HG02884 (cell line): ENCODE measurements around the gene DPF3.

Experiments
- ATAC-seq: cut with Tn5 transposase; IDR thresholded peaks from one replicate; pipeline ENCODE4 v1.9.1; 2021; ENCODE audit warnings: mild to moderate bottlenecking, moderate library complexity; ENCODE audit not compliant: unreplicated experiment

DPF3 gene

GRCh38 chr14:72722201-72722785 is 171.6 kb downstream of the DPF3 start:
- no peak for ATAC-seq

DNA sequence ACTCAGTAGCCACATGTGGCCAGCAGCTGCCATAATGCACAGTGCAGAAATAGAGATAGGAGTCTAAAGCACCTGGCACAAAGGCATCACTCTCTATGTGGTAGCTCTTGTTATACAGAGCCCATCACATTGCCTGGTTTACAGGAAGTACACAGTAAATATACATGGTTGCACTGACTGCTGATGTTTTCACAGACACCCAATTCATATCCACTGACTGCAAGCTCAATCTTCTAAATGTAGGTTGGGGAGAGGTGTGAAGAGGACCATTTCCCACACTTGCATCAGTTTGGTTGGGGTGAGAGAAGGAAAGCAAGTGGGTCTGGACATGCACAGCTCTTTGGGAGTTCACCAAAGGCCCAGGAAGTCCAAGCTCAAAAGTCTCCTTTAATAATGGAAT is 172.8 kb downstream of the DPF3 start:
- no peak for ATAC-seq

- ATAC-seq = no peak
Measured at GRCh38 chr14:72717220-72717619, 176.7 kb downstream of the DPF3 start.

- ATAC-seq = no peak
Measured at GRCh38 chr14:72716476-72716875, 177.4 kb downstream of the DPF3 start.

DNA sequence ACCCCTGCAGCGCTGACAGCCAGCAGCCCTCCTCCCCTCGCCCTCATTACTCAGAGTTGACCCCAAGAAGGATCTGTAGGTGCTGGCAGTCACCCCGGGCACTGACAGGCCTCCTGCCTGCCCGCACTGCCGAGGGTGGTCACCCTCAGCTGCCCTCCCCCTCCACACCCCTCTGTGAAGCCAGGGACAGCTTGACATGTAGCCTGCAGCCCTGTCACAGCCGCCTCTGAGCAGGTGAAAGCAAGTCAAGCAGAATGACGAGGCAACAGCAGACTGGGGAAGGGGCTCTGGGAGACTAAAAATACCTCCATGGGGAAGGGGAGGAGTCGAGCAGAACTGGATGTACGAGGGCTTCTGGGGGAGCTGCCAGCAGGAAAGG is 178.1 kb downstream of the DPF3 start:
- ATAC-seq = no peak

DNA sequence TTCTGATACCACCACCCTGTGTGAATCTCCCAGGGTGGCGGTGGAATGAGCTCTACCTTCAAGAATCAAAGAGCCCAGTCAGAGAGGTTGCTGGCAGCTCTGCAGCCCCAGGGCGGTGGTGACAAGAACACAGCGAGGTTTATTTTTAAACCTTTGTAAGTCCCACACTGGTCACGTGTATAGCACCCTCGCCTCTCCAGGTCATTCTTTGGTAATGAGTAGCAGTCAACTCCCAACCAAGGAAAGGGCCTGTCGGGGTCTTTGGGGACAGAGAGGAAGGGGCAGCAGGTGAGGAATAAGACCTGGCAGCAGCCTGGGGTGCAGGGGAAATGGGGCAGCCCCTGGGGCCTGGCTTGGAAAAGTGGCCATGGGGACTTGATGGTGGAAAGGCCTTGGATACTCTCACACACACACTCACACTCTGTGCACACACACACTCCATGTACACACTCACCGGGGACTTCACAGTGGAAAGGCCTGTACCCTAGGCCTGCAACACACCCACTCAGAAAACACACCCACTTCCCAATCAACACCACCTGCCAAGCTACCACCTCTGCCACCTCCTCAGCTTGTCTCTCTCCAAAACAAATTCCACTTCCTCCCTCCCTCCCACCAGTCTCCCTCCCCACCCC is 178.6 kb downstream of the DPF3 start:
- no peak for ATAC-seq

- no peak for ATAC-seq
Measured at GRCh38 chr14:72714871-72715214, 179.1 kb downstream of the DPF3 start.

- no peak for ATAC-seq
Measured at GRCh38 chr14:72714094-72714493, 179.8 kb downstream of the DPF3 start.

GRCh38 chr14:72711936-72712335 is 182.0 kb downstream of the DPF3 start:
- ATAC-seq = no peak

- no peak for ATAC-seq
Measured at GRCh38 chr14:72709916-72710611, 183.8 kb downstream of the DPF3 start.

DNA sequence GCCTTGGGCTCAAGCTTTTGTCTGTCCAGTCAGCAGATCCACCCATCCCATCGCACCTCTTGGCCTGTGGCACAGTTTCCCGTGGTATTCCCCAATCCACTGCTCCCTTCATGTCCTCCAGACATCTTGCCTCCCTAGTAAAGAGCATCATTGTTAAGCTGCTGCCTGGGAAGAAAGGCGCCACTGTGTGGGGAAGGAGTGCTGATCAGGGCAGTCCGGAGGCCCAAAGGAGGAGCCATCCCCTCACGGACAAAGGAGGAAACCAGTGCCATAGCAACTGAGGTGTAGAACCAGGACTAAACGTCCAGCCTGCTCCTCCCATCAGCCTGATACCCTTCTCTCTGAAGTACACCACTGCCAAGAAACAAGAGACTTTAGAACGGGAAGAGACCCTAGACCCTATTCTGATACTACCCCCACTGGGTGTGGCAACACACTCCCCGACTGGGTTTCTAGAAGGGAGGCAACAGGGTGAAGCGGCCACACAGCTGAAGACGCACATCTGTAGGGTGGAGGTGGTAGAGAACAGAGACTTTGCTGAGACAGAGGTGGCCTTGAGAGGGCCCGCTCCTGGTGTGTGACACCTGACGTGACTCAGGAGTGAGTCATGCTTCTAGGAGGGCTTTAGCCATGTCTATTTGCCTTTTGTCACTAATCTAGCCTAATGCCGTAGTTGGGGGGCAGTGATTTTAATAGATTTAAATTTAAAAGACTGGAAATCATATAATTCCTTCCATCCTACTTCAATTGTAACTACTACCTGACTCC is 185.0 kb downstream of the DPF3 start:
- no peak for ATAC-seq

GRCh38 chr14:72708222-72708621 is 185.7 kb downstream of the DPF3 start:
- ATAC-seq = no peak

- ATAC-seq = no peak
Measured at GRCh38 chr14:72706485-72706884, 187.4 kb downstream of the DPF3 start.

GRCh38 chr14:72704502-72704901 is 189.4 kb downstream of the DPF3 start:
- ATAC-seq = no peak

DNA sequence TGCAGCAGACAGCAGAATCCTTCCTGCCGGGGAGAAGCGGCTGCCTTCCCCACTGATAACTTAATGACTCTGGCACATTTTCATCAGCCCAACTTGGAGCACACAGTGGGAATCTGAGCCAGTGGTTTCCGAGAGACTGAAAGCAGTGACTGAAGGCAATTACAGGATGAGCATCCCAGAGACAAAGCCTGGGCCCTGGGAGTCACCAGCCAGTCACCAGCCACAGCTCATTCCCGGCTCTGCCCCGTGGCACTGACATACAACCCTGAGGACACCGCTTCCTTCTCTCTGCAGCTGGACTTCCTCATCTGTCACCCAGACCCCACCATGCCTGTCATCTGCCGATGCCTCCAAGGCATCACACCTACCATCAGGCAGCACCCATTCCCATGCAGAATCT is 192.3 kb downstream of the DPF3 start:
- ATAC-seq = no peak

GRCh38 chr14:72701237-72701565 is 192.7 kb downstream of the DPF3 start:
- ATAC-seq = no peak

DNA sequence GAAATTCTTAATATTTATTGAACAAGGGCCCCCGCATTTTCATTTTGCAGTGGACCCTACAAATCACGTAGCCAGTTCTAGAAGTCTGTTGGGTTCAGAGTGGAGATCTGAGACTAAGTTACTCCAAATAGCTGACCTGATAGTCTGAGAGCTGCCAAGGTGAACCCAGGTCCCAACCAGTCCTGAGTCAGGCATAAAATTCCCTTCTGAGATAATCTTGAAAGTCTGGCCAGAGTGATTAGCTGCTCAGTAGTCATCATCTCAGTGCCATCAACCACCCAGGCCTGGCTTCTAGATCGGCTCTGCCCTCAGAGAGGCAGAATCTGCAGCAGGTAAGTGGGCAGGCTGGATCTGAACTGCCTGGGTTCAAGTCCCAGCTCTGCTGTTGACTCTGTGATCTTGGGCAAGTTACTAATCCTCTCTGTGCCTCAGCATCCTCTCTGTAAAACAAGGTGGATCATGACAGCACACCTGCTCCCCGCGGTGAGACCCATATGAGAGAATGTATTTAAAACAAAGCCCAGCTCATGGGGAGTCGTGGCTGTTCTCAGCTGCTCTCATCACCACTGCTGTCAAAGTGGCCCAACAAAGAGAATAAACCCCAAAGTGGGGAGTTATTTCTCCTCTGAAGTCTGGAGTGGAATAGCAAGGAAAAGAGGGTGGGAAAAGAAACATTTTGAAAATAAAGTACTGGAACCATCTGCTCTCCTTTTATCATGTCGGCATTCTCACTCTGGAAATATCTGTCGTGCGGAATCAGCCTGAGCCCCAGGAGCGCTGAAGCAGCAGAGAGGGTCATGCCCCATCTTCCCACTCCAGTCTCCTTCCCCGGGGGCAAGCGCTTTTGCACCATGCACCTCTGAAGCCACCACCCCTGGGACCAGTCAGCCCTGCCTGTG is 193.3 kb downstream of the DPF3 start:
- no peak for ATAC-seq

DNA sequence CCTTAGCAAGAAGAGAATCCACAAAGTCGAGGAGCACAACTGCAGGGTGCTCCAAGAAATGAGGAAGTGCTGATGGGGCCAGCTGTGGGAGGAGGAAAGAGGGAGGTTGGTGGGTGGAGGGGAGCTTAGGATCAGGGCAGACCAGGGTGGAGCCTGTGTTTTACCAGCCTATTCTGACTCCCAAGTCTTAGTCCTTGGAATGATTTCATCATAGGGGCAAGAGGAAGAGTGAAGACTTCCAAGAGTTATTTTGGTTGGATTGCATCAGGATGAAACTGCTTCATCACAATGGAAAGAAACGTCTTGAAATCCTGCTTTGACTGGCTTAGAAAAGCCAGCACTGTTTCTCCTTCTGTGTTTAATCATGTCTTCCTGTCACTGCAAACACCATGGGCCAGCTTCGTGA is 194.0 kb downstream of the DPF3 start:
- no peak for ATAC-seq

DNA sequence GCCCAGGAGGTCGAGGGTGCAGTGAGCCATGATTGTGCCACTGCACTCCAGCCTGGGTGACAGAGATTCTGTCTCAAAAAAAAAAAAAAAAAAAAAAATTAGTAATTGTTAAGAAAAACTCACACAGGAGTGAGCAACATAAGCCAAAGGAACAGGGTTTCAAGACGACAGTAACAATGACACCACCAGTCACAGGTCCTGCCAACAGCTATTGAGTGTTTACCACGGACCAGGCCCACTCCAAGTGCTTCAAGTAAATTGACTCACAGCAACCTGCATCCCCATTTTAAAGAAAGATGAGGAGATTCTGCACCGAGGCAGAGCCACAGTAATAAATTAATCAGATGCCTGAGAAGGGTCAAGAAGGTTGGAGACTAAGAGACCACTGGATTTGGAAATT is 194.5 kb downstream of the DPF3 start:
- no peak for ATAC-seq

DNA sequence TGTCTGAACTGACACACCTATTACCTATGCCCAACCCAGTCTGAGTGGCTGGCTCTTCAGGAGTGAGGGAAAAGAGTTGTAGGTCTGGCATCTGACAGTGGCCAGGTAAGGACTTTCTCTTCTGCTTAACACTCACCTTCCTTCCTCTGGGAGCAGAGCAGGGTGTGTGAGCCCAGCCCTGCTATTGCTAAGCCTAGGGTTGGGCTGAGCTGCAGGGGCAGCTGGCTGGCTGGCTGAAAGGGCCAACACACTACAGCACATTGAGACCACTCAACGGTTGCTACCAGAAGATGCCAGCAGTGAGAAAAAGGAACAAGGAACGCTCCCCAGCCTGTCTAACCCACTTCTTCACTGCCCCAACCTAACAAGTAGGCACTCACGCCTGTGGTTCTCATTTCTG is 201.2 kb downstream of the DPF3 start:
- no peak for ATAC-seq

GRCh38 chr14:72690324-72690723 is 203.6 kb downstream of the DPF3 start:
- ATAC-seq = no peak
